A673 (cell line): ENCODE results near the gene ZEB2.

Experiments
- EZH2 ChIP-seq: fragments of 200-600 bp; sonication (generic); IDR thresholded peaks from 2 replicates; pipeline ENCODE4 v1.6.1; 2017; ENCODE audit warnings: borderline replicate concordance, low read depth, mild to moderate bottlenecking, mixed read lengths, antibody characterized with exemption, low read length; ENCODE audit not compliant: poor library complexity, severe bottlenecking
- TF ChIP-seq, protein P1 (sequence below): fragments of 300-800, 200-600 bp; sonication (generic); conservative IDR thresholded peaks from 2 replicates; pipeline ENCODE4 v1.5.1; 2017; ENCODE audit warnings: low read depth, mild to moderate bottlenecking, antibody characterized with exemption, low read length, moderate library complexity, mixed read lengths

DNA sequence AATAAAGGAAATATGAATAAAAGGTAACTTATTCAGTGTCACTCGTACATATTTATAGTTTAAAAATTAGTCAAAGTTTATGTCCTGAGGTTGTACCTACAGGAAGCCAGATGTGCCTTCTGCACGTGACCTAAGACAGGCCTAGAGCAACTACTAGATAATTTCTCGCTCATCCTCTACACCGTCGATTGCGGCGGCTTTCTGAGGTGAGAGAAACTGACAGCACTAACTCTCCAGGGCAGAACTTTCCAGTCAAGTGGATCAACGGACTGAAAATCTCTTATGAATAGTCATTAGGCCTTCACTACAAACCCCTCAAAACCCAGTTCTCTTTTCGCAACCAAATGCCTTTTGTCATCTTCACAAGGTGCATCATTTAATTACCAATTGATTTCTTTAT is 54.2 kb downstream of the ZEB2 start:
- TF ChIP-seq, protein P1, sequence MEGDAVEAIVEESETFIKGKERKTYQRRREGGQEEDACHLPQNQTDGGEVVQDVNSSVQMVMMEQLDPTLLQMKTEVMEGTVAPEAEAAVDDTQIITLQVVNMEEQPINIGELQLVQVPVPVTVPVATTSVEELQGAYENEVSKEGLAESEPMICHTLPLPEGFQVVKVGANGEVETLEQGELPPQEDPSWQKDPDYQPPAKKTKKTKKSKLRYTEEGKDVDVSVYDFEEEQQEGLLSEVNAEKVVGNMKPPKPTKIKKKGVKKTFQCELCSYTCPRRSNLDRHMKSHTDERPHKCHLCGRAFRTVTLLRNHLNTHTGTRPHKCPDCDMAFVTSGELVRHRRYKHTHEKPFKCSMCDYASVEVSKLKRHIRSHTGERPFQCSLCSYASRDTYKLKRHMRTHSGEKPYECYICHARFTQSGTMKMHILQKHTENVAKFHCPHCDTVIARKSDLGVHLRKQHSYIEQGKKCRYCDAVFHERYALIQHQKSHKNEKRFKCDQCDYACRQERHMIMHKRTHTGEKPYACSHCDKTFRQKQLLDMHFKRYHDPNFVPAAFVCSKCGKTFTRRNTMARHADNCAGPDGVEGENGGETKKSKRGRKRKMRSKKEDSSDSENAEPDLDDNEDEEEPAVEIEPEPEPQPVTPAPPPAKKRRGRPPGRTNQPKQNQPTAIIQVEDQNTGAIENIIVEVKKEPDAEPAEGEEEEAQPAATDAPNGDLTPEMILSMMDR, result no peak
- TF ChIP-seq EZH2, result no peak
